Putamen (tissue), 1 donor: ENCODE measurements around the gene ENOX1.

Experiments used
- DNase-seq: peaks from one replicate; pipeline ENCODE4 v3.0.0-alpha.2; 2016; ENCODE audit warnings: low spot score

Gene ENOX1

DNA sequence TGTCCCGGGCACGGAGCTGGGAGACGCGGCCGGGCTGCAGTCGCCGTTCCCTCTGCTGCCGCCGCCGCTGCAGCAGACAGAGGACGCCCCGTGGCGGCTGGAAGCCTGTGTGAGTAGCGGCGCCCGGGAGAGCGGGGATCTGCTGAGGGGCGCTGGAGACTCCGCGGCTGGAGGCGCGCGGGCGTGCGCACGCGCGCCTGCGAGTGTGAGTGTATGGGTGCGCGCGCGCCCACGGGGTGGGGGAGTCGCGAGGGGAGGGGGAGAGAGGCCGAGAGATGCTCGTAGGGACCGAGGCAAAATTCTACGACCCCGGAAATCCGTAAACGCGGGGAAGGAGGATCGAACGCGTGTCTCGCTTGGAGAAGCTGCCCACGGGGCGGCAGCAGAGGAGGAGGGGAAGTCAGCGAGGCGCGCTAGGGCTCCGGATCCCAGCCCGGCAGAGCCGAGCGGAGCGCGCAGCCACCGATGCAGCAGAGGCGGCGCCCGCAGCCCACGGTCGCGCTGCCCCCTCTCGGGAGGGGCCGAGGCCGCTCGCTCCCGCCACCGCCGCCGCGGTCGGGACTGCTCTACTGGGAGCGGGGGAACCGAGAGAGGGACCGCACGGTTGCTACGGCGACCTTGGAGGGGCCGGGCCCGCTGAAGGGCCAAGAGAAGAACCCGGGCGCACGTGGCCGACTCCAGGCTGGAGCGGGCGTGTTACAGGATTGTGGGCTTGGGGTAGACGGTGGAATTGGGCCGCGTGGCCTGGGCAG, at the start of gene ENOX1:
Gene ENOX1 (minus strand): TSS at position 207 of the 752 bp plus-strand sequence.
- peak; percentile 95 for DNase-seq

DNA sequence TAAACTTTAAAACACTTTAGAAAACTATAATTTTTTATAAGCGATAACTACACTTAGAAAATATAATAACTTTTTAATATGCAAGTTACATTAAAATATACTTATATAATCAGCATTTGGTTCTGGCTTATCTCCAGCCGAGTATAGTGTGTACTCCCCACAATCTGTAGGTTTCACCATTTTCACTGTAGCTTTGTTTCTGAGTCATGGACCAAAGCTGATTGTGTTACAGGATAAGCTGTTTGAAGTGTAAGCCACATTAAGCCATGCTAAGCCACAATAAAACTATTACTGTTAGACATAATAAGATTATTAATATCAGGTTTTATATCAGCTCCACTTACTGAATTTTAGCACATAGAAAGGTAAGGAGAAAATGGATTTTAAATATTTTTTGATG, 48.9 kb upstream of the ENOX1 start:
- DNase-seq = no peak

DNA sequence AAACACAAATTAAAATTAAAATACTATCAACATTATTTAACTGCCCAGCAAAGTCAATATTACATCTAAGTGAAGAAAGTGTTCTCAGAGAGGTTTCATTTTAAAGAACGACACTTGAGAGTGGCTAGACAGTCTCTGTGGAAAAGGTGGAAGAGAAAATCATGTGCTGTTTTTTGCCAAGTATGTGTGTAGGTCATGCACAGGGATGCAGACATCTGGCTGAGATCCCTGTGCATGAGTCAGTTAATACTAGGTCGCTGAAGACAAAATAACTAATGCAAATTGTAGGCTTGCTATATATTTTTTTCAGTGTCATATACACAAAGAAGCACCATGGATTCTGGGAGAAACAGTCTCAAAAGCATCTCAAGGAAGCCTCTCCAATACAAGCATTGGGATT, 44.3 kb upstream of the ENOX1 start:
- DNase-seq = no peak

DNA sequence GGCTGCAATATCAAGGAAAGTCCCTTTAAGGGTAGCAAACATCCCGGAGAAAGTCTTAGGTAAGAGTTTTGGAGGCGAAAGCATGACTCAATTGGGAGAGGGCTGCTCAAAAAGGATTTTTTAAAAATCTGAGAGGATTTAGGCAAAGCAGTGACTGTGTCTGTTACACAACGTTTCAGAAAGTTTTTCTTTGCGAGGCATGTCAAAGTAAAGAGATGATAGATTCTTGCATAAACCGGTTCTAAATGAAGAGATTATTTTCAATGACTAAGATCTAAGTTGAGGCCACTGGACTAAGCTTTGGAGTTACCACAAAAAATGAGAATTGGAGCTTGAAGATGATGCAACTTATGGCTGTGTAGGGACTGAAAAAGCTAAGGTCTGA, 43.7 kb upstream of the ENOX1 start:
- DNase-seq = peak; percentile 58

DNA sequence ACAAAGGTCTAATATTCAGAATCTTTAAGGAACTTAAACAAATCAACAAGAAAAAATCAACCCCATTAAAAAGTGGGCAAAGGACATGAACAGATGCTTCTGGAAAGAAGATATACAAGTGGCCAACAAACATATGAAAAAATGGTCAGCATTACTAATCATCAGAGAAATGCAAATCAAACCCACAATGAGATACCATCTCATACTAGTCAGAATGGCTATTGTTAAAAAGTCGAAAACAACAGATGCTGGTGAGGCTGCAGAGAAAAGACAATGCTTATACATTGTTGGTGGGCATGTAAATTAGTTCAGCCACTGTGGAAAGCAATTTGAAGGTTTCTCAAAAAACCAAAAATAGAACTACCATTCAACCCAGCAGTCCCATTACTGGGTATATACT, 37.9 kb upstream of the ENOX1 start:
- peak; percentile 89 for DNase-seq

DNA sequence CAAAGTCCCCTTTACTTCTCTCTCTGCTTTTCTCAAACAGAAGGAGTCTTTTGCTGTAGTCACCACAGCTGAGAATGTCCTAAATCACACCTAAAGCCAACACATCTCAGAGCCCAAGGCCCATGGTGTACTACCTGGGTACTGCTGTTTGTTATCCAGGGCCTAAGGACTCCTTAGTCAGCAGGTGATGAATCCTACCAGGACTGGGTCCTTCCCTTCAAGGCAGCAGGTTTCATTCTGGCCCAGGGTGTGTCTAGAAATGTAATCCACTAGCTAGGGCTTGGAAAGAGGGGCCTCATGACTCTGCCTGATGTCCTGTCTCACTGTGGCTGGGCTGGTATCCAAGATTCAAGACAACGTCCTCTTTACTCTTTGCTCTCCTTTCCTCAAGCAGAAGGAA, 36.2 kb upstream of the ENOX1 start:
- DNase-seq = no peak

DNA sequence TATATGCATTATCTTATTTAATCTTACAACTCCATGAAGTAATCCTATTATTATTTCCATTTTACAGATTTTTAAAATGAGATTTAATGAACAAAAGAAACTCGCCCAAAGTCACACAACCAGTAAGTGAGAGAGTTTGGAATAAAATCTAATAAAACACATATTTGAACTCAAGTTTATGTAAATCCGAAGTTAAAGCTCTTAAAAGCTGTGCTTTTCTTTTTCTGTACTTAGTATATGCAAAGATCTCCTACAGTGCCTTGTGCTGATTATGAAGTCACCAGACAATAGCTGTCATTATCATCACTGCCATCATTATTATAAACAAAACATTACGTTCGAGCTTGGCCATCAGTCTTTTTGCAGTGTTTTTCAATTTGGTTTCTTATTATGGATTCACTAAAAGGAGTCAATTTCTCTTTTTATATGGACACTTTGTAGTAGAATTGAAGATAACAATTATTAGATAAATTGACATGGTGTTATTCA, 29.7 kb upstream of the ENOX1 start:
- no peak for DNase-seq

DNA sequence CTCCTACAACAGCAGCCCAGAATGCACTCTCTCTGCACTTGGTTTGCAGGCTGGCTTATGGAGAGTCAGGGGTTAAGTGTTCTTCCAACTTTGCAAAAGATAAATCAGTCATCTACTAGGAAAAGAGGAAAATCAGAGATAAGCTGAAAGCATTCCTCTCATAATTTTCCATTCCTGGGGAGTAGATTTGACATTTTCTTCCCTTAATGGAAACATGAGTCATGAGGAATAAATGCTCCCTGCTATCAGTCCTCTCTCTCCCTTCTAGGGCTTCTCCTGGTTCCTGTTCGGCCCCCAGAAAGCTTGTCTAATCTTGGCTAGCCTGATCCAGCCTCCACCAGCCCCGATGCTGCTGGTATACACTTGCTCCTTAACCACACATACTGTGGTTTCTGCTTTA, 28.4 kb upstream of the ENOX1 start:
- DNase-seq = no peak

DNA sequence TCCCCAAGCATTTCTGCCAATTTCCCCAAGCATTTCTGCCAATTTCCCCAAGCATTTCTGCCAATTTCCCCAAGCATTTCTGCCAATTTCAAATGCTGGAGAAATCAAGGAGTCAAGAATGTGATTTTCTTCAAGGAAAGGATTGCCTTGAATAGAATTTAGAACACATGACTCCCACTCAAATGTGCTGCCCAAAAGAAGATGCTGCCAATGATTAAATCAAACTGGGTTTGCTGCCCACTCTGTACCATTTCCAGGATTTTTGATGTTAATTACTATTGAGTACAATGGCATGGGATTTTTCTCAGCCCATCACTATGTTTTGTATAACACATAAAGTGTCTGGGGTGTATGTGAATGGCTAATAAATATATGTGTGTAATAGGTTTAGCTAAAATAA, 21.9 kb upstream of the ENOX1 start:
- no peak for DNase-seq

DNA sequence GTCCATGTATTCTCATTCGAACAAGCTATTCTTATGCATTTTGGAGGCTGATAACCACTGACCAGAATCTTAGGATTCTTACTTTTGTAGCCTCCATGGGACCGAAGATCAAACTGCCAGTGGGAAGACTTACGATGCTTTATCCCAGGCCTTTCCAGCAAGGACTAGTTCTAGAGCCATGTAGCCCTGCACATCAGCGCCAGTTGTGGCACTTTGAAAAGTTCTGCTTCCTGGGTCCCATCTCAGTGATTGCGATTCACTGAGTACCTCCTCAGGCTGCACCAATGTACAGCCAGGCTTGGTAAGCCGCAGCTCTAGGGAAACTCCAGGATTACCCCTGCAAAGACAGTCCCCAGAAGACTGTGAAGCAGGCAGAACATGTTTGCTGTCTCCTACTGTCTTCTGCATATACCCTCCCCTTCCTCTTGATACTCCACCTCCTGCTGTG, 18.9 kb upstream of the ENOX1 start:
- DNase-seq = no peak

DNA sequence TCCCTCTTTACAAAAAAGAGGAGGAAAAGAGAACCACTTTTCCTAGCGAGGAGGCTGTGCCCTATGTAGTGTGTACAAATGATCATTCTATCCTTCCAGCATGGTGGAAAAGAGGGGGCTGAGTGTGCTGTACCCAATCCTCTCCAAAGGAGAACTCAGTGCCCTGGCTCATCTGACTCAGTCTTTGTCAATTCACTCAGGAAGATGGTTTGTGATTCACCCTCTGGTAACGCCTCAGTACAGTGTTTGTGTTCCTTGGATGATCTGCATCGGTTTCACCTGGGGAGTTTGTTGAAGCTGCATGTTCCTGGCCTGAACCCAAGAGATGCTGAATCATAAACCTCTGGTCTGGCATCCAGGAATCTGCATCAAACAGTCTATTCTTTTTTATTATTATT, 18.3 kb upstream of the ENOX1 start:
- peak; percentile 70 for DNase-seq

DNA sequence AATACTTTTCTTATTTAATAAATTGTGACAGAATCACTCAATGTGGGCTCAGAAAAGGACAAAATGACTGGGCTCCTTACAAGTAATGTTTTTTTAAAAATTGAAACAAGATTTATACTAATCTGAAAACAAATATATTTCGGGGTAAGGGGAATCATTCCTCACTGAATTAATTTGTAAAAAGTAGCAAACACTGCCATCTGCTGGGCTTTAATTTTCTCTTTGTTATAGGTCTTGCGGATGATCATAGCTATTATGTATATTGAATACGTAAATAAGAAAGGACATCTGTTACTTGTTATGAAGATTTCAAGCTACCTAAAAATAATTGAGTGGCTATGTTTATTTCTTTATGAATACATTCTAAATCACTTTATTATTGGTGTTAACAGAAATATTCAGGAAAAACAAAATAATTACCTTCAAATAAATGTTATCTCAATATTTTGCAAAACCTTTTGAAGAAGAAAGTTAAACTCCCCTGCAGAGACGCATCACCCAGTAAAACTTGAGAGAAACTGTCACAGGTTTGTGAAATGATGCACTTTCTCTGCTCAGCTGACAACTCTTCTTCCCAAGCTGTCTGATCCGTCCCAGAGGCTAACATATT, 17.8 kb upstream of the ENOX1 start:
- DNase-seq = peak; percentile 83

DNA sequence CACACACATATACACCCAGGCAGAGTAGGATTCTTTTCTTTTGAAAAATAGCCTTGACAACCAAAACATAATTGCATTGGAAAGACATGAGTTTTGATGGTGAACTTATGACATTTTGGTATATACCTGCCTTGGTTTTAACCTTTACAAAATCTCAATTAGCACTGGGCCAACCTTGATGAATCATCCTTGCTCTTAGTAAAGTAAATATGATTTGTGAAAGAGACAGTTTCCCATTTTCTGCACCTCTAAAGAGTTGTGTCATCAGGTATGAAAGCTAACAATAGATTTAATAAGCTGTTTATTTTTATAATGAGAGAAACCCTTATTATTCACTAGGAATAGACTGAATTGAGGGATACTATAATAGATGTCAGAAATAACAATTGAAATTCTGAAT, 15.7 kb upstream of the ENOX1 start:
- no peak for DNase-seq

DNA sequence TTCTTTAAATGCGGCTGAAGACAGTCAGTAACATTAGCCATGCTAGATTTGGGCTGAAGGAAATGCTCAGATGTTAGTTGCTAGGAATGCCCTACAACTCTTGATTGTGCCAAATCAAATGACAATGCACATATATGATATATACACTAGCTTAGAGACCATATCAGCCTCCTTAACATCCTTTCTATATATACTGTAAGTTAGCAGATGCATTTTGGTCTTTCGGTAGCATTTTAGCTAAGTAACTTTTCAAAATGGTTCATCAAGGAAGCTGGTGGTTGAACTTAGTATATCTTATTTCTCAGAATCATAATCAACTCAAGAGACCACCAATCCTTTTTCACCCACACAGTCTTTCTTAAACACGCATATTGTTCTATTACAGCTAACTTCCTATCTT, 14.1 kb upstream of the ENOX1 start:
- DNase-seq = no peak

DNA sequence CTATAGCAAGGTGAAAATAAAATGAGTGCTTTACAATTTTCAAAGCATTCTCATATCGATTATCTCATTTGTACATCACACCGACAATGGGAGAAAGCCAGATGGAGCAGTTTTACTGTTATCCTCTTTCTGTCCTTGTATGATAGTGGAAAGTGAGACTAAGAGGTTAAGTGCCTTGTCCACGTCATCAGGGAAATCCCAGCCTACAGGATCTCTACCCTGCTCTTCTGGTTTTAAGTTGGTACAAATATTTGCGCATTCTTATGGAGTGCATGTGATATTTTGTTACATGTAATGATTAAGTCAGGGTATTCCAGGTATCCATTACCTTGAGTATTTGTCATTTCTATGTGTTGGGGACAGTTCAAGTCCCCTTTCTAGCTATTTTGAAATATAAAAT, 12.4 kb upstream of the ENOX1 start:
- no peak for DNase-seq

DNA sequence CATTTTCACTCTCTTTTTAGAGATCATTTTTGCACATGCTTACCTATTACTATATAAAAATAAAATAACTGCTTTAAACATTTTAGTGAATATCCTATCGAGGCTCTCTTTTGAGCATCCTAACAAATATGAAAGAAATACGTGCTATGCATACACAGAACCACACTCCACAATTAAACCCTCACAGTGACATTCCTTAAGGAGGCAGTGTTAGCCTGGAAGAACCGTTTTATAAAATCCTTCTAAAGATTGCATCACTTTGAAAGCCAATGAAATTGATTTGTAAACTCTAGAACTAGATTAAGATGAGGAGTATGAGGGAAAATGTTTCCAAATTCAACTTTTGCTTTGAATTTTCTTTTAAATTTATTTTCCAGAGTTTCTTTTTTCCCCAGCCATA, 11.1 kb upstream of the ENOX1 start:
- DNase-seq = peak; percentile 62

DNA sequence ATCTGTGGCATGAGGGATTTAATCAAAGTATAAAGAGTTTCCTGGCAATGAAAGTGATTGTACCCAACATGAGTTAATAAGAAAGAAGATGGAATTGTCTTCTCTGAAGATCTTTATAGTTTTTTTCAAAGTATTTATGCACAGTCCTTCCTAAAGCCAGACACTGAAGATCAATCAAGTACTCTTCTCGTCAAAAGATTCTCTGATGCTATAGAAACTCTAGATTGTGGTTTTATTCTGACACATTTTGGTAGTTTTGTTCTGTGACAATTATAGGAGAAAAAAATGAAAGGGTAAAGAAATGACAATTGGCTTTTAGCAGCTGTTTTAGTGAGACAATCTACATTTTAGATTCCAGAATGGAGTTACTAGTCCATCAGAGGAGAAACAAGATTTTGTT, 10.4 kb upstream of the ENOX1 start:
- DNase-seq = no peak

DNA sequence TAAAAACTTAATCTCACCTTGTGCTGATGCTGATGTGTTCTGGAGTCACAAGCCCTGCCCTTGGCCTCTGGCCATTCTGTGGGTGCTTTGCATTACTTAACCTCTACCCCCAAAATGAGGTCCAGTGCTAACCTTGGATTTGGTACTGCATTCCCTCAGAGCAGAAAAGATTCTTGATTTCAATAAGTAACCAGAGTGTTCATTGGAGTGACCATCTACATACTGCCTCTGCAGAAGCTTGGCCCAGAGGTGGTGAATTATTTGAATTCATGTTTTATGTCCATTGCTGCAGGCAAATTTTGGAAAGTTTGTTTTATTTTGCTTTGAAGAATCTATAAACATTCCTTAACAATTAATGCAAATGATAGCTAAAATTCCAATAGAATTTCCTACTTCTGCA, 7.6 kb upstream of the ENOX1 start:
- DNase-seq = no peak

DNA sequence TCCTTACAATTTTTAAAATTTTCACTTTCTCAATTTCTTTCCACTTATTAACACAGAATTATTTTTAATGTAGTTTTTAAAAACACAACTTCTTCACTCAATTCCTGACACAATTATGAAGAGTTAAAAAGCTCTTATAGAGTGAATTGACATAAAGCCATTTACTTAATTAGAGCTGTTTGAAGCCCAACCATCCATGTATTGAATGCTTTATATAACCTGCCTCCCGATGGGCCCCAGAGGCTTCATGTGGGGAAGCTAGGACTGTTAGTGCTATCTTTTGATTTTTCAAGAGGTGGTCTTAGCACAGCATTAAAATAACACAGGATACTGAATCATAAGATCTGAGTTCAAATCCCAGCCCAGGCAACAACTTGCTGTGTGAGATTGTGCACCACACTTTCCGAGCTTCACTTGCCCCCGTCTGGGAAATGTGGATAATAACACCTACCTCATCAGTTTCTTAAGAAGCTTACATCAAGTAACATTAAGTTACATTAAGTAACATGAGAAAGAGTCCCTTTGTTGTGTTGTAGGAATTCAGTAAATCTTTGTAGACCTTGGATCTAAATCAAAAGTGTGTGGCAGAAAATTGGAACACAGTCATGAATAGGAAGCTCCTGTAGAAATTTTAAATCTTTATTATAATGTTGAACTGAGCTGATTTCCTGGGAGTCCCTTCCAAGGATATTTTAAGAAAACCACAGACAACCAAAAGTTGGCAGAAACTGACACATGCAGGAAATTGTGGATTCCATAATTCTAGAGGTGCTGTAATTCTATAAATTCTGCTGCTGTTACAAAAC, 5.5 kb upstream of the ENOX1 start:
- DNase-seq = no peak

DNA sequence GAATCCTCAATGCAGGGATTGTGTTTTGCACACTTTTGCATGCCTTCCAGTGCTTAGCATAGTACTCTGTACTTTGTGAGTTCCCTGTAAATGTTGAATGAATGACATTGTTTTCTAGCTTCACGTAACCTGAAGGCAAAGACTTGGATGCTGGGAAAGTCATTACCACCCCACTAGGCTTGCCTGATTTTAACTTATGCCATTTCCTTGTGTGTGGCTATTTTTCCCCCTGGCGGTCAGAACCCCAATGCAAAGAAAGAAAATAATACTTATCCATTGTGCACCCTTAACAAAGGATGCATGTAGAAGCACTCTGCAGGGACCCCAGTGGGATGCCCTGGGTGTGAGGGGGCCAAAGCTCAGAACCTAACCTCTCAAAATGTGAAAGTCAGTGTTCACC, 1.2 kb upstream of the ENOX1 start:
- peak; percentile 56 for DNase-seq

DNA sequence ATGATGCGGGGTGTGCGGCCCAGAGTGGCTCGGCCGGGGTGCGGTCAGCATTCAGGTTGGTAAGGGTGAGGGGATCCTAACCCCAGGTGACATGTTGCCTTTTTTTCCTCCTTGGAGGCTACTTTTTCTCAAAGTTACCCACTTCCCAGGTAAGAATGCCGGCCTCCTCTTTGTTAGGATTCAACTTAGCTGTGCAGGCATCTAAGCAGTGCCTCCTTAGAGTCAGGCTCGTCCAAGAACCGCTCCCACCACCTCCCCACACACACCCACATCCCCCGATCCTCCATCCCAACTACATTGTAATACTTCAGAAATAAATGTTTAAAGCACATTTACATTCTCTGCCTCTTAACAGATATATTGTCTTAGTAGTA, 733 bp upstream of the ENOX1 start:
- peak; percentile 34 for DNase-seq

DNA sequence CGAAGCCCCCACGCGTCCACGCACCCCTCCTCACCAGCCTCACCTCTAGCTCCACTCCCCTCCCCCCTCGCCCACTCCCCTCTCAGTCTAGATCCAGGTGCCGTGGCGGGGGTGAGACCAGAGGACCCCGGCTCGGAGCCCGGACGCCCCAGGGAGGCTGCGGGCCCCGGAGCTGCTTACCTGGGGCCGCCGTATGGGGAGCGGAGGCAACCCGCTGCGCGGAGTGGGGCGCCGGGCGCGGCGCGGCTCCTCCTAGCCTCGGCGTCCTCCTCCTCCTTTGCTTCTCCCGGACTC, 353 bp downstream of the ENOX1 start:
- DNase-seq = no peak
